GM21515 (cell line): ENCODE measurements around the gene TMCO4.

ENCODE experiments used
- ATAC-seq: cut with Tn5 transposase; IDR thresholded peaks from one replicate; pipeline ENCODE4 v1.9.1; 2021; ENCODE audit not compliant: unreplicated experiment

The TMCO4 gene

GRCh38 chr1:19689085-19689757 is 110.5 kb downstream of the TMCO4 start:
- ATAC-seq, result no peak

GRCh38 chr1:19688041-19688842 is 111.5 kb downstream of the TMCO4 start:
- no peak for ATAC-seq

- no peak for ATAC-seq
These were observed 112.3 kb downstream of the TMCO4 start for GRCh38 chr1:19687414-19687813.

- no peak for ATAC-seq
These were observed 113.7 kb downstream of the TMCO4 start for GRCh38 chr1:19685994-19686393.

- ATAC-seq, result no peak
These were observed 115.0 kb downstream of the TMCO4 start for GRCh38 chr1:19684677-19685076.

GRCh38 chr1:19683351-19683750 is 116.4 kb downstream of the TMCO4 start:
- no peak for ATAC-seq

- ATAC-seq, result no peak
These were observed 116.8 kb downstream of the TMCO4 start for GRCh38 chr1:19682901-19683300.

GRCh38 chr1:19682257-19682656 is 117.5 kb downstream of the TMCO4 start:
- ATAC-seq, result no peak

GRCh38 chr1:19680644-19681043 is 119.1 kb downstream of the TMCO4 start:
- ATAC-seq, result no peak

- ATAC-seq, result no peak
These were observed 120.0 kb downstream of the TMCO4 start for GRCh38 chr1:19679691-19680090.

- no peak for ATAC-seq
These were observed 120.7 kb downstream of the TMCO4 start for GRCh38 chr1:19678931-19679453.

- ATAC-seq, result no peak
These were observed 121.2 kb downstream of the TMCO4 start for GRCh38 chr1:19678493-19678892.

- no peak for ATAC-seq
These were observed 123.2 kb downstream of the TMCO4 start for GRCh38 chr1:19676438-19676922.

GRCh38 chr1:19675797-19676196 is 123.9 kb downstream of the TMCO4 start:
- no peak for ATAC-seq

GRCh38 chr1:19672237-19672636 is 127.5 kb downstream of the TMCO4 start:
- no peak for ATAC-seq

- ATAC-seq, result no peak
These were observed 128.9 kb downstream of the TMCO4 start for GRCh38 chr1:19670787-19671186.

GRCh38 chr1:19668888-19669287 is 130.8 kb downstream of the TMCO4 start:
- ATAC-seq, result no peak

- ATAC-seq, result no peak
These were observed 133.9 kb downstream of the TMCO4 start for GRCh38 chr1:19665496-19666465.

GRCh38 chr1:19665186-19665495 is 134.6 kb downstream of the TMCO4 start:
- no peak for ATAC-seq

- no peak for ATAC-seq
These were observed 135.1 kb downstream of the TMCO4 start, which contains the start of gene HTR6 for GRCh38 chr1:19664453-19665185. TSS of gene HTR6 (plus strand) at chr1:19664875. CDS start at chr1:19665754, 879 bp downstream.
